ENCODE measurements around the gene TMEM175. TPM values are rescaled to one million over a fixed set of nuclear protein-coding genes. Genes with fewer than 3 reads are reported as not detected.

TMEM175 gene
- polyA plus RNA-seq, 1 of the 3 experiments (the other 2 are of a cell fraction), result 54.2 TPM

- H2AFZ ChIP-seq (ENCODE audit: low read depth), result no peak overlapping the region
- H3K27me3 ChIP-seq (ENCODE audit: insufficient read depth), result peaks cover 35% of the 10 kb centered on the region
- no peak for DNase-seq
- no peaks in the 10 kb centered on the region for H3K36me3 ChIP-seq (replicated peaks in 1 of 2; ENCODE audit: control insufficient read depth in 1 of 2, insufficient read depth in 2 of 2, low read length in 1 of 2)
- no peak overlapping the region for H3K27ac ChIP-seq (ENCODE audit: low read depth in 2 of 2, low read length in 1 of 2)
- no peak overlapping the region for H3K4me3 ChIP-seq (ENCODE audit: low read depth in 2 of 2, low read length in 1 of 2)
- H4K20me1 ChIP-seq (ENCODE audit: insufficient read depth), result peaks cover 14% of the 10 kb centered on the region; the same call in 1 of the 2 replicates
- H3K79me2 ChIP-seq (ENCODE audit: insufficient read depth), result no peaks in the 10 kb centered on the region
- no peaks in the 10 kb centered on the region for H3F3A ChIP-seq (replicated peaks; ENCODE audit: insufficient read depth)
- ChIA-PET POLR2A (no interaction called here), CTCF (no interaction called here)
- no peaks in the 10 kb centered on the region for H3K9me3 ChIP-seq
- H3K9me2 ChIP-seq, result no peaks in the 10 kb centered on the region
- H3K9ac ChIP-seq, result no peak overlapping the region
- H3K4me2 ChIP-seq, result no peak overlapping the region
- WGBS (ENCODE audit: low lambda C conversion rate), result 64% methylated on average over 25 of the region's 48 CpGs
- TF ChIP-seq EP300 (IDR thresholded peaks at IDR 0.05; ENCODE audit: borderline replicate concordance in 1 of 2, low read depth in 1 of 2, low read length in 1 of 2), result no peak
- TF ChIP-seq GABPA (IDR thresholded peaks at IDR 0.05; ENCODE audit: low read depth), result no peak
- no peak for TF ChIP-seq ZBTB33 (IDR thresholded peaks at IDR 0.05; ENCODE audit: borderline replicate concordance, low read depth)
- no peak for TF ChIP-seq YY1 (IDR thresholded peaks at IDR 0.05; ENCODE audit: low read depth)
- TF ChIP-seq REST (IDR thresholded peaks at IDR 0.05; ENCODE audit: low read depth, low read length), result no peak
- no peak for TF ChIP-seq POLR2AphosphoS5 (IDR thresholded peaks at IDR 0.05; ENCODE audit: low read depth, low read length)
- TF ChIP-seq SIN3A (IDR thresholded peaks at IDR 0.05; ENCODE audit: borderline replicate concordance, low read depth, low read length), result no peak
- TF ChIP-seq FOXJ3 (CRISPR knock-in tag; IDR thresholded peaks at IDR 0.05), result no peak
- TF ChIP-seq CHD2 (IDR thresholded peaks at IDR 0.05; ENCODE audit: low read length, partially characterized antibody), result no peak
- TF ChIP-seq GATA2 (CRISPR knock-in tag; IDR thresholded peaks at IDR 0.05), result no peak
- TF ChIP-seq EZH2phosphoT487 (IDR thresholded peaks at IDR 0.05; ENCODE audit: borderline replicate concordance, low read depth), result no peak
- TF ChIP-seq SMC3 (IDR thresholded peaks at IDR 0.05; ENCODE audit: low read depth, low read length), result no peak
- TF ChIP-seq FOXM1 (IDR thresholded peaks at IDR 0.05; ENCODE audit: low read depth), result no peak
- TF ChIP-seq RXRA (IDR thresholded peaks at IDR 0.05; ENCODE audit: borderline replicate concordance, low read depth), result no peak
- TF ChIP-seq JUND (IDR thresholded peaks at IDR 0.05), result no peak
- no peak for TF ChIP-seq NRF1 (IDR thresholded peaks at IDR 0.05; ENCODE audit: low read depth, low read length)
- TF ChIP-seq ELF1 (IDR thresholded peaks at IDR 0.05), result no peak
- no peak for TF ChIP-seq USF2 (IDR thresholded peaks at IDR 0.05; ENCODE audit: borderline replicate concordance, low read depth, low read length)
- no peak for TF ChIP-seq MEF2A (IDR thresholded peaks at IDR 0.05; ENCODE audit: borderline replicate concordance, low read depth)
- TF ChIP-seq TEAD4 (IDR thresholded peaks at IDR 0.05; ENCODE audit: borderline replicate concordance, insufficient read depth), result no peak
- no peaks in the 10 kb centered on the region; a peak in 1 of 4 replicates for H3K4me1 ChIP-seq (ENCODE audit: control insufficient read depth in 1 of 2, insufficient read depth in 2 of 2, low read depth in 1 of 2, low read length in 1 of 2)
These were observed 69.4 kb downstream of the TMEM175 start for GRCh38 chr4:1001561-1002130.

Data from SK-N-SH (cell line).